ENCODE measurements around the gene A3GALT2. TPM values are rescaled to one million over a fixed set of nuclear protein-coding genes. Genes with fewer than 3 reads are reported as not detected.

The A3GALT2 gene
- total and polyA plus RNA-seq, 9 of the 15 experiments (the other 6 are each of a cell fraction or from before 2014, with no cell fraction given) = not detected

- TF ChIP-seq POLR2AphosphoS2 (IDR thresholded peaks at IDR 0.05; ENCODE audit: low read length) = no peak
- TF ChIP-seq NUFIP1 (IDR thresholded peaks at IDR 0.05; ENCODE audit: partially characterized antibody) = no peak
- TF ChIP-seq SIRT6 (IDR thresholded peaks at IDR 0.05; ENCODE audit: low read depth, low read length) = no peak
- TF ChIP-seq CBX3 (IDR thresholded peaks at IDR 0.05; ENCODE audit: borderline replicate concordance in 1 of 2, low read length in 2 of 2) = 0 out of 3 replicates have a peak, but pooled peaks of 1 of the 2 experiments have one; percentile 17
- peak; percentile 69 for TF ChIP-seq NFYB (IDR thresholded peaks at IDR 0.05; ENCODE audit: extremely low read depth, insufficient read length)
- TF ChIP-seq ARID1B (IDR thresholded peaks at IDR 0.05) = no peak
- no peak for TF ChIP-seq POLR3A (IDR thresholded peaks at IDR 0.05; ENCODE audit: borderline replicate concordance, extremely low read depth, insufficient read depth, insufficient read length)
- no peak for TF ChIP-seq HNRNPLL (IDR thresholded peaks at IDR 0.05; ENCODE audit: low read depth, low read length, poor library complexity, severe bottlenecking)
- TF ChIP-seq LCOR (CRISPR knock-in tag; IDR thresholded peaks at IDR 0.05) = no peak
- TF ChIP-seq PHF20 (IDR thresholded peaks at IDR 0.05; ENCODE audit: partially characterized antibody) = peak; percentile 51
- TF ChIP-seq, protein P1, sequence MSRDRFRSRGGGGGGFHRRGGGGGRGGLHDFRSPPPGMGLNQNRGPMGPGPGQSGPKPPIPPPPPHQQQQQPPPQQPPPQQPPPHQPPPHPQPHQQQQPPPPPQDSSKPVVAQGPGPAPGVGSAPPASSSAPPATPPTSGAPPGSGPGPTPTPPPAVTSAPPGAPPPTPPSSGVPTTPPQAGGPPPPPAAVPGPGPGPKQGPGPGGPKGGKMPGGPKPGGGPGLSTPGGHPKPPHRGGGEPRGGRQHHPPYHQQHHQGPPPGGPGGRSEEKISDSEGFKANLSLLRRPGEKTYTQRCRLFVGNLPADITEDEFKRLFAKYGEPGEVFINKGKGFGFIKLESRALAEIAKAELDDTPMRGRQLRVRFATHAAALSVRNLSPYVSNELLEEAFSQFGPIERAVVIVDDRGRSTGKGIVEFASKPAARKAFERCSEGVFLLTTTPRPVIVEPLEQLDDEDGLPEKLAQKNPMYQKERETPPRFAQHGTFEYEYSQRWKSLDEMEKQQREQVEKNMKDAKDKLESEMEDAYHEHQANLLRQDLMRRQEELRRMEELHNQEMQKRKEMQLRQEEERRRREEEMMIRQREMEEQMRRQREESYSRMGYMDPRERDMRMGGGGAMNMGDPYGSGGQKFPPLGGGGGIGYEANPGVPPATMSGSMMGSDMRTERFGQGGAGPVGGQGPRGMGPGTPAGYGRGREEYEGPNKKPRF (IDR thresholded peaks at IDR 0.05; ENCODE audit: low read depth, low read length) = no peak
- no peak for TF ChIP-seq HNRNPK (IDR thresholded peaks at IDR 0.05; ENCODE audit: low read depth, low read length, poor library complexity, severe bottlenecking)
- no peak for TF ChIP-seq ZBTB11 (CRISPR knock-in tag; IDR thresholded peaks at IDR 0.05)
- TF ChIP-seq CBFA2T2 (conservative IDR thresholded peaks at IDR 0.05) = peak; percentile 52
- peak; percentile 89 for TF ChIP-seq TFE3 (CRISPR knock-in tag; IDR thresholded peaks at IDR 0.05)
- TF ChIP-seq ZNF239 (CRISPR knock-in tag; IDR thresholded peaks at IDR 0.05) = no peak
- no peak for TF ChIP-seq SMARCC2 (IDR thresholded peaks at IDR 0.05; ENCODE audit: low read depth)
- TF ChIP-seq, protein P2, sequence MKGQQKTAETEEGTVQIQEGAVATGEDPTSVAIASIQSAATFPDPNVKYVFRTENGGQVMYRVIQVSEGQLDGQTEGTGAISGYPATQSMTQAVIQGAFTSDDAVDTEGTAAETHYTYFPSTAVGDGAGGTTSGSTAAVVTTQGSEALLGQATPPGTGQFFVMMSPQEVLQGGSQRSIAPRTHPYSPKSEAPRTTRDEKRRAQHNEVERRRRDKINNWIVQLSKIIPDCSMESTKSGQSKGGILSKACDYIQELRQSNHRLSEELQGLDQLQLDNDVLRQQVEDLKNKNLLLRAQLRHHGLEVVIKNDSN (CRISPR knock-in tag; IDR thresholded peaks at IDR 0.05) = peak; percentile 90
- peak; percentile 81; the same call in 1 of the 2 replicates for TF ChIP-seq TOE1 (IDR thresholded peaks at IDR 0.05; ENCODE audit: borderline replicate concordance)
- no peak for TF ChIP-seq TOE1 (CRISPR knock-in tag; IDR thresholded peaks at IDR 0.05; ENCODE audit: borderline replicate concordance, low read depth)
These were observed 18.6 kb downstream of the A3GALT2 start (continued) for GRCh38 chr1:33302325-33302724.
